Iris pigment epithelial cell (primary cell): ENCODE data around the gene RABGEF1.
A peak's percentile ranks its signal among the peaks of the same experiment; 100 is the strongest.

Experiments
- DNase-seq: peaks from one replicate; pipeline ENCODE4 v3.0.0-alpha.2; 2011; ENCODE audit warnings: low read depth

RABGEF1 gene

DNA sequence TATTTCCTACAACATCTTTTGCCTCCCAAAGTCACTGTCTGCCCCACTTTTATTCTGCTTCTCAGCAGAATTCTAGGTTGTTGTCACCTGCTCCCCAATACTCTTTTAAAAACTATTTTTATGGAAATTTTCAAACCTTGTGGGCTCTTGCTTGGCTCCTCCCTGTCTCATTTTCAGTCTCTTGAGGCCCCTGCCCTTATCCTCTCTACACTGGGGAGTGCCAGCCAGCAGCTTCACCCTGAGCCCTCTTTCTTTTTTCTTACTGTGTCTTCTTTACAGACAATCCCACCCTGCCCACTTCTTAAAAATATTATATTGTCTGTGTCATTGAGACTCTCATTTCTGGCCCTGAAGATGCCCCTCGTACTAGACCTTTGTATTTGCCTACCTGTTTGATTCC, 118.8 kb downstream of the RABGEF1 start:
- no peak for DNase-seq

DNA sequence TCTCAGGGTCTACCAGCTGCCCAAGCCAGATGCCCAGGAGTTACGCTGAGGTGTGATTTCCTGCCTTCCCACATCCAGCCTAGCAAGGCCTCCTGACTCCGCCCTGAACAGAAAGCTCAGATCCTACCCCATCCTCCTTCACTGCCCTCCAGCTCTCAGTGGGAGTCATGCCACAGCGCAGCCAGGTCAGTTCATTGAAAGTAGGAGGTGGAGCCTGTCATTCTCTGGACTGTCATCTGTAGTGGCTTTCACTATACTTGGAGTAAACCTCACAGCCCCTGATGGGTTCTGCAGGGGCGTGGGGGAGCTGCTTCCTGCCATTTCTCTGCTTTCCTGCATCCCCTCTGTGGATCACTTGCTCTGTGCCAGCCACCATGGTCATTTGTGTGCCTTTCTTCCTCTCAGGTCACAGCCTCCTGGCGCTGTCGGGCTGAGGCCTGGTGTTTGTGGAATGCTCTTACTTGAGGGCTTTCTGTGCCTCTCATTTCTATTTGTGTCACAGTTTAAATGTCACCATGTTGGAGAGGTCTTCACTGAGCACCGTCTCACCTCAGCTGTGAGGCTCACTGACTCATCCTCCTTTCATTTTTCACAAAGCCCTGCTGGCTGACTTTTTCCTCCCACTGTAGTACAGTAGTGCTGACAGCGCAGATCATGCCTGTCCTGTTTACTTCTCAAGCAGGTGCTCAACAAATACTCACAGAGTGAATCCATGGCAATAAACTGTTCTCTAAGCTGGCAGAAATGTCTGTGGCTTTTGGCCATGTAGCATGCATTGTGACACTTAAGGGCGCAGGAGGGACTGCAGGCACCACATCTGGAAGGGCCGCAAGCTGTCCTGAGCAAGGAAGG, 119.5 kb downstream of the RABGEF1 start:
- DNase-seq: peak; percentile 40

DNA sequence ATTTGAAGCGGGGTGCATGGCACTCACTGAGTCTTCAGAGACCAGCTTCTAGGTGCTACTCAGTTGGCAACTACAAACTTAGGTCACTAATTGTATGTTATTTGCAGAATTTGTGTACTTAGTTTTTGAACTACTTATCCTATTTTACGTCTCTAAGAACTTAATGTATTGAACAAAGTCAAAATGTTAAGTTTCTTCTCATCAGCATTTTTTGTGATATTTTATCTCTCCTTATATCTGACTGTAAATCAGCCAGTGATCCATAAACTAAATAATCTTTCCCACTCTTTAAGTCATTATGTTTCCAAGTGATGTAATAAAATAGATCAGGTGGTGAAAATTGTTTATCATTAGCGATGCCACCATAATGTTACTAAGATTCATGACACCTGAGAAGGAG, 120.2 kb downstream of the RABGEF1 start:
- no peak for DNase-seq
